GM21367 (cell line): ENCODE measurements around the gene REEP5.

Experiments
- ATAC-seq: cut with Tn5 transposase; IDR thresholded peaks from one replicate; pipeline ENCODE4 v1.9.1; 2021; ENCODE audit not compliant: unreplicated experiment

REEP5 gene

DNA sequence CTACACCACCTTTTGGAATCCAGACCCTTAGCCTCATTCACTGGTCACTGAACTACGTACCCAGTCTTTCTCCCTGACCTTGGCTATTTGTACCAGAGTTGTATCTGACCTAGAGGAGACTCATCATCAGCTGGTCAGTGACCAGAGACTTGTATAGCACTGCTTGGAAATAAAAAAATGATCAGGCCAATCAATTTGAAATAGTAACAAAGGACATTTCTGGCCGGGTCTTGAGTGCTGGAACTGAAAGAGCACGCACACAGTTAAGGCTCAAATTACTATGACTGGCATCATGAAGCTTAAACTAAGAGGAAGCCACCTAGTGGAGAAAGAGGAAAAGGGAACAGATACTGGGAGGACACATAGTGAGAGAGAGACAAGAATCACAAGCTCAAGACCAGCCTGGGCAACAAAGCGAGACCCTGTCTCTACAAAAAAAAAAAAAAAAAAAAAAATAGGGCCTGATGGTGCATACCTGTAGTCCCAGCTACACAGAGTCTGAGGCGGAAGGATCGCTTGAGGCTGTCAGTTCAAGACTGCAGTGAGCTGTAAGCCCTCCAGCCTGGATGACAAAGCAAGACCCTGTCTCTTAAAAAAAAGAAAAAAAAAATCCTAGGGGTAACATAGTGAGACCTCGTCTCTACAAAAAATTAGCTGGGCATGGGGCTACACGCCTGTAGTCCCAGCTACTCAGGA lies 73.8 kb downstream of the REEP5 start:
- peak; percentile 99 for ATAC-seq

DNA sequence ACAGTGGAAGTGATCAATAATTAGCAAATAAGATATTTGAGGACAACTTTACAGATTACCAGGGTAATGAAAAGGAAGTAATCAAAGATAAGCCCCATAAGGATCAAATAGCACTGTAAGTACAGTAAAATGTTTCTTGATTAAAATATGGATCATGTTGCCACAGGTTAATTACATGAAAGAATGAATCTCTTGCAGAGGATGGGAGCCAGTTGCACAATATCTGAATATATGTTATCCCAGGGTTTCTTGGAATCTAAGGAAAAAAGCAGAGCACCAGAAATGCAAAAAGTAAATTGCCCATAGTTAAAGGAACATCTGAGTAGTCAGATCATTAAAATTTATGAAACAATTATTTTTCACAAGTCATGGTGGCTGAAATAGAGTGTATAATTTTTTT lies 74.7 kb downstream of the REEP5 start:
- no peak for ATAC-seq

DNA sequence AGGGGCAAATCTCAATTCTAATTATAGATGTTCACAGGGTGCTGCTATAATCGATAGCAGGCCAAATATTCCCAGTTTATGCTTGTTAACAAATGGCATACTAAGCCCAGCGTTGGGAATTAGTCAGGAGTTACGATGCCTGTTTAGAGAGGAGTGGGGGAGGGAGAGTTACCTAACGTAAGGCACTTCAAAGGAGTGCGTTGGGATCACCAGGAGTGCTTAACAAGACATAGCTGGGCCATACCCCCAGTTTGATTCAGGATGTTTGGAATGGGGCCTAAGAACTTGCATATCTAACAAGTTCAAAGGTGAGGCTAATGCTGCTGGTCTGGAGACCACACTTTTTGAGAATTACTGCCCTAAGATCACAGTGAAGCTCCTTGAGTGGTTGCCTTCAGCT lies 75.5 kb downstream of the REEP5 start:
- no peak for ATAC-seq

DNA sequence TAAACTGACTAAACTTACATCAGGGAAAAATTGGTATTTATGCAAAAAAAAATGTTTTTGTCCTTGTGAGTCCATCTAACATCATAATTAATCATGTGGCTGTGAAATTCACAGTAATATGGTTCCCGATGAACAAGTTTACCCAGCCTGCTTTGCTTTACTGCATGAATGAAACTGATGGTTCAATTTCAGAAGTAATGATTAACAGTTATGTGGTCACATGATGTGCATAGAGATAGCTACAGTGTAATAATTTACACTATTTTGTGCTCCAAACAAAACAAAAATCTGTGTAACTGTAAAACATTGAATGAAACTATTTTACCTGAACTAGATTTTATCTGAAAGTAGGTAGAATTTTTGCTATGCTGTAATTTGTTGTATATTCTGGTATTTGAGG lies 77.5 kb downstream of the REEP5 start:
- ATAC-seq: no peak

DNA sequence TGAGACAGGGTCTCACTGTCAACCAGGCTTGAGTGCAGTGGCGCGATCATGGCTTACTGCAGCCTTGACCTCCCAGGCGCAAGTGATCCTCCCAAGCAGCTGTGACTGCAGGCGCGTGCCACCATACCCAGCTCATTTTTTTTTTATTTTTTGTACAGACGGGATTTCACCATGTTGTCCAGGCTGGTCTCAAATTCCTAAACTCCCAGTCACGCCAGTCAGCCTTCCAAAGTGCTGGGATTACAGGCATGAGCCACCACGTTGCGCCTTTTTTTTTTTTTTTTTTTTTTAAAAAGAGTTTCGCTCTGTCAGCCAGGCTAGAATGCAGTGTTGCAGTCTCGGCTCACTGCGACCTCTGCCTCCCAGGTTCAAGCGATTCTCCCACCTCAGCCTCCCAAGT lies 88.1 kb downstream of the REEP5 start:
- no peak for ATAC-seq

DNA sequence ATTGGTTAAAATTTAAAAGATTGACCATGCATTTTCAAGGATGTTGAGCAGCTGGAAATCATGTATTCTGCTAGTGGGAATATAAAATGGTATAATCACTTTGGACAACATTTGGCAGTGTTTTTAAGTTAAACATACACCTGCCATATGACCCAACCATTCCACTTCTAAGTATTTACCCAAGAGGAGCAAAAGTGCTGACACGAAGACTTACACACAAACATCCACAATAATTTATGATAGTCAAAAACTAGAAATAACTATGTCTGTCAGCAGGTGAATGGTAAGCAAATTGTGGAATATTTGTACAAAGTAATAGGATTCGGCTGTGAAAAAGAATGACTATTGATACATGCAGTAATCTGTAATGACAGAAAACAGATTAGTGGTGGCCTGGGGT lies 91.6 kb downstream of the REEP5 start:
- no peak for ATAC-seq
